Measurements from ENCODE around the gene SEMA3F. TPM values are rescaled to one million over a fixed set of nuclear protein-coding genes. Genes with fewer than 3 reads are reported as not detected.

The SEMA3F gene
- total and polyA plus RNA-seq, 10 of the 15 experiments (the other 5 are each of a cell fraction or from before 2014, with no cell fraction given), result 0.08 to 0.28 (median 0.12) TPM; not detected in 6

- Histone ChIP-seq H4K20me1 (ENCODE audit: control insufficient read depth, insufficient read depth) (no peaks in the 10 kb centered on the region), H3K4me1 (ENCODE audit: control insufficient read depth, insufficient read depth, low read length) (peaks cover 11% of the 10 kb centered on the region), H3K4me2 (ENCODE audit: control insufficient read depth, insufficient read depth) (no peak overlapping the region), H3K36me3 (ENCODE audit: control insufficient read depth in 2 of 2, insufficient read depth in 2 of 2, low read length in 1 of 2) (no peaks in the 10 kb centered on the region), H3K27me3 (replicated peaks in 1 of 2; ENCODE audit: control insufficient read depth in 2 of 2, insufficient read depth in 2 of 2, low read length in 1 of 2) (no peaks in the 10 kb centered on the region; a peak in 2 of 4 replicates), H3K9me3 (replicated peaks; ENCODE audit: control insufficient read depth, insufficient read depth, low read length) (no peaks in the 10 kb centered on the region), H3K4me3 (no peak overlapping the region), H2AFZ (ENCODE audit: control insufficient read depth, low read depth, low read length) (no peak overlapping the region), H3K79me2 (ENCODE audit: control insufficient read depth, insufficient read depth, low read length) (no peaks in the 10 kb centered on the region), H3K27ac (ENCODE audit: control insufficient read depth, insufficient read depth) (no peak overlapping the region), H3K9ac (ENCODE audit: control insufficient read depth, insufficient read depth, low read length) (no peak overlapping the region)
- 82% methylated on average over 1 of the region's 1 CpG for WGBS (ENCODE audit: insufficient coverage, insufficient replicate concordance, low lambda C conversion rate, missing lambda C conversion rate)
- TF ChIP-seq MLLT1 (IDR thresholded peaks at IDR 0.05) (no peak), HDGF (IDR thresholded peaks at IDR 0.05) (no peak), TAF1 (IDR thresholded peaks at IDR 0.05; ENCODE audit: borderline replicate concordance, low read depth, low read length) (no peak), TCF3 (IDR thresholded peaks at IDR 0.05; ENCODE audit: borderline replicate concordance, insufficient read depth, low read depth, low read length) (no peak), RELB (IDR thresholded peaks at IDR 0.05; ENCODE audit: low read depth) (no peak), ZNF274 (IDR thresholded peaks at IDR 0.05; ENCODE audit: insufficient read depth, insufficient read length) (no peak), KAT2A (conservative IDR thresholded peaks at IDR 0.05; ENCODE audit: control insufficient read depth, low read depth, low read length) (no peak), NR2F1 (conservative IDR thresholded peaks at IDR 0.05) (no peak), ZBTB33 (IDR thresholded peaks at IDR 0.05) (no peak), ESRRA (IDR thresholded peaks at IDR 0.05; ENCODE audit: low read length) (no peak), CHD1 (IDR thresholded peaks at IDR 0.05; ENCODE audit: low read depth, low read length) (no peak), ZNF687 (IDR thresholded peaks at IDR 0.05) (no peak), SUPT20H (IDR thresholded peaks at IDR 0.05; ENCODE audit: borderline replicate concordance, control insufficient read depth, low read depth, low read length) (no peak)
- intact Hi-C loops (cut with micrococcal nuclease; ENCODE audit: unreplicated experiment), result no loop called here
- ChIA-PET RAD21 (ENCODE audit: unreplicated experiment) (interaction anchor here (1.0 to 3.2 kb wide), 2 partner anchors 27 to 50 kb away, joined by 3 to 14 read pairs; no protein-coding TSS in a partner anchor), CTCF (interaction anchor here (0.9 to 3.3 kb wide), 4 partner anchors 10 to 48 kb away, joined by 3 to 25 read pairs (median 4); no protein-coding TSS in a partner anchor), POLR2A (no interaction called here), SMC1A (ENCODE audit: uncharacterized antibody, unreplicated experiment) (interaction anchor here (1.0 to 1.1 kb wide), 2 partner anchors 14 to 23 kb away, joined by 3 to 4 read pairs; partner anchors contain the start of gene GNAI2)
- no TSS peak for BruUV-seq (replicated peaks)
- no peak for FAIRE-seq
- ATAC-seq, result no peak
- in situ Hi-C loops (cut with MboI), result no loop called here
- no peak for DNase-seq (ENCODE audit: low read depth, low spot score)
Observed at GRCh38 chr3:50222169-50222528, 67.0 kb downstream of the SEMA3F start.
